Endothelial cell of umbilical vein (primary cell): ENCODE results near the gene CD68. TPM values are rescaled to one million over a fixed set of nuclear protein-coding genes. Genes with fewer than 3 reads are reported as not detected.

Experiments used
- BruUV-seq: library from RNA; stranded (reverse); fragments of 400-500 nt; replicated peaks from 2 replicates; lab custom pipeline; 2021; lab: Mats Ljungman, UMichigan
- CTCF ChIA-PET: fragments of 300-600, 350-600 bp; sonication (Branson Sonifier 250); formaldehyde crosslinking; loops from one replicate; lab custom pipeline; 2021; ENCODE audit warnings: antibody characterized with exemption, inconsistent platforms; lab: Charles Lee
- POLR2A ChIA-PET: fragments of 300-600, 350-600 bp; sonication (Branson Sonifier 250); formaldehyde crosslinking; loops from one replicate; lab custom pipeline; 2021; ENCODE audit warnings: antibody characterized with exemption, inconsistent platforms; lab: Charles Lee
- DNase-seq: peaks from one replicate; pipeline ENCODE4 v3.0.0-alpha.2; 2011; ENCODE audit warnings: low read depth, low spot score
- FAIRE-seq: peaks from 2 replicates; lab custom pipeline; 2011; peaks lifted over from hg19 to GRCh38; lab: Jason Lieb, UNC
- H2AFZ ChIP-seq: 2 replicates; pipeline ENCODE4 v1.6.0; 2012; ENCODE audit warnings: low read depth, low read length, control low read depth, inconsistent platforms
- H3K27ac ChIP-seq: 2 replicates; pipeline ENCODE4 v1.5.1; 2011; ENCODE audit warnings: low read depth, mild to moderate bottlenecking, control low read depth, low read length, moderate library complexity; ENCODE audit not compliant: insufficient read depth
- H3K27me3 ChIP-seq, 2 experiments: 2 replicates each; pipeline versions ENCODE4 v1.6.0 to v1.6.1; 2011; ENCODE audit warnings: low read length in 2 of 2, mixed read lengths in 1 of 2; ENCODE audit not compliant: control insufficient read depth in 2 of 2, insufficient read depth in 2 of 2
- H3K36me3 ChIP-seq, 2 experiments: 2 replicates in 1 of 2; 3 replicates in 1 of 2; pipeline ENCODE4 v1.5.1; 2011; ENCODE audit warnings: low read length in 2 of 2, mild to moderate bottlenecking in 1 of 2, moderate library complexity in 1 of 2; ENCODE audit not compliant: control insufficient read depth in 2 of 2, insufficient read depth in 2 of 2; ENCODE audit errors: extremely low read depth in 1 of 2
- H3K4me1 ChIP-seq: 3 replicates; pipeline ENCODE4 v1.5.1; 2011; ENCODE audit warnings: mild to moderate bottlenecking, low read length; ENCODE audit not compliant: control insufficient read depth, insufficient read depth; ENCODE audit errors: extremely low read depth
- H3K4me2 ChIP-seq: 2 replicates; pipeline ENCODE4 v1.6.1; 2011; ENCODE audit warnings: low read length, control low read depth, mixed read lengths; ENCODE audit not compliant: insufficient read depth
- H3K4me3 ChIP-seq, 3 experiments: fragments of 200-600 bp in 1 of 3; sonication (generic), shearing (Covaris generic) in 1 of 3; replicated peaks in 1 of 3; 2 replicates each; pipeline ENCODE4 v1.5.1; 2011 to 2016; ENCODE audit warnings: control low read depth in 3 of 3, low read length in 3 of 3, mild to moderate bottlenecking in 2 of 3, inconsistent platforms in 1 of 3, low read depth in 1 of 3, moderate library complexity in 1 of 3; ENCODE audit not compliant: insufficient read depth in 1 of 3
- H3K79me2 ChIP-seq: 2 replicates; pipeline ENCODE4 v1.6.0; 2012; ENCODE audit warnings: low read length, inconsistent platforms; ENCODE audit not compliant: control insufficient read depth, insufficient read depth
- H3K9ac ChIP-seq: replicated peaks from 2 replicates; pipeline ENCODE3; 2011; ENCODE audit warnings: low read length, control low read depth; ENCODE audit not compliant: insufficient read depth; ENCODE audit errors: extremely low read depth
- H3K9me1 ChIP-seq: replicated peaks from 3 replicates; pipeline ENCODE4 v1.6.0; 2011; ENCODE audit warnings: mild to moderate bottlenecking, low read length; ENCODE audit not compliant: control insufficient read depth, insufficient read depth; ENCODE audit errors: extremely low read depth
- H3K9me3 ChIP-seq: replicated peaks from 2 replicates; pipeline ENCODE4 v1.5.1; 2012; ENCODE audit warnings: low read length, inconsistent platforms; ENCODE audit not compliant: control insufficient read depth, insufficient read depth
- H4K20me1 ChIP-seq: replicated peaks from 2 replicates; pipeline ENCODE3; 2011; ENCODE audit warnings: mild to moderate bottlenecking, low read length; ENCODE audit not compliant: control insufficient read depth, insufficient read depth; ENCODE audit errors: extremely low read depth
- CTCF ChIP-seq, 2 donors: IDR thresholded peaks; 1 replicate in 1 of 2; 2 replicates in 1 of 2; pipeline ENCODE4 v1.5.1; 2011; ENCODE audit warnings: low read length in 2 of 2, mild to moderate bottlenecking in 2 of 2, moderate library complexity in 2 of 2, control low read depth in 1 of 2, inconsistent platforms in 1 of 2, low read depth in 1 of 2; ENCODE audit not compliant: insufficient read depth in 1 of 2; ENCODE audit errors: extremely low read depth in 1 of 2
- FOS ChIP-seq: IDR thresholded peaks from 2 replicates; pipeline ENCODE4 v1.6.1; 2011; ENCODE audit warnings: mild to moderate bottlenecking, low read length, moderate library complexity, borderline replicate concordance; ENCODE audit not compliant: insufficient read depth
- GATA2 ChIP-seq: IDR thresholded peaks from 2 replicates; pipeline ENCODE4 v1.7.0; 2011; ENCODE audit warnings: low read depth, mild to moderate bottlenecking, moderate library complexity, mixed read lengths, low read length; ENCODE audit not compliant: insufficient read length, insufficient read depth
- POLR2AphosphoS5 ChIP-seq: IDR thresholded peaks from 2 replicates; pipeline ENCODE4 v1.6.1; 2012; ENCODE audit warnings: low read depth, mild to moderate bottlenecking, control low read depth, low read length, moderate library complexity; ENCODE audit not compliant: insufficient read depth
- dilution Hi-C: fragments of 300-500 bp; cut with MboI; formaldehyde crosslinking; loops from one replicate; pipeline ENCODE4 v1.15.0; 2019; ENCODE audit warnings: low sequenced_read_pairs; ENCODE audit not compliant: extremely low pct_ligation_motif_present
- intact Hi-C: fragments of 100-400 bp; cut with micrococcal nuclease; formaldehyde crosslinking; loops from one replicate; pipeline ENCODE4 v1.10.0; 2022
- polyA plus RNA-seq, 4 experiments: library from polyadenylated mRNA; depleted of rRNA in 3 of 4; stranded (reverse) in 3 of 4; unstranded in 1 of 4; fragments of >200 nt; gene quantifications; 2 replicates each; pipeline versions ENCODE4 v1.2.1 to v1.2.3, GENCODE V29; 2011 to 2012; ENCODE audit warnings: missing spikeins in 1 of 4
- total RNA-seq: library from RNA; stranded (reverse); gene quantifications from 2 replicates; pipeline ENCODE4 v1.2.3, GENCODE V29; 2021

Gene CD68
- total and polyA plus RNA-seq, 2 donors (not counting 3 experiments of a cell fraction or from before 2014, with no cell fraction given): 2.9 to 30.8 TPM

- POLR2A ChIA-PET: interaction anchor here (0.6 to 1.9 kb wide), 5 partner anchors 10 to 98 kb away, joined by 3 to 6 read pairs (median 4); partner anchors contain the start of genes CD68 and TP53
- H3K4me1 ChIP-seq: peaks cover 16% of the 10 kb centered on the region
- dilution Hi-C loops (no loop called here), intact Hi-C loops (loop anchor here (1.0 to 2.0 kb wide), 5 partner anchors 17 to 233 kb away; partner anchors contain the start of genes FXR2 and SENP3)
- TF ChIP-seq GATA2 (no peak), POLR2AphosphoS5 (peak; percentile 37), FOS (no peak), CTCF (IDR thresholded peaks at IDR 0.05; ENCODE audit: extremely low read depth in 1 of 2, insufficient read depth in 1 of 2, low read depth in 1 of 2, low read length in 2 of 2) (peak; percentile 94 to 95)
- peak overlapping the region; percentile 19 for H3K4me2 ChIP-seq
- H3K36me3 ChIP-seq: peaks cover 12 to 40% of the 10 kb centered on the region in 2 experiments
- H3K9me1 ChIP-seq: no peaks in the 10 kb centered on the region
- H3K27ac ChIP-seq: no peak overlapping the region
- no TSS peak for BruUV-seq
- no peaks in the 10 kb centered on the region for H3K27me3 ChIP-seq
- H3K79me2 ChIP-seq: peaks cover 14% of the 10 kb centered on the region
- DNase-seq: peak; percentile 78
- no peak overlapping the region for H3K9ac ChIP-seq
- H2AFZ ChIP-seq: no peak overlapping the region
- H3K4me3 ChIP-seq: no peak overlapping the region
- peak; percentile 82 for FAIRE-seq
- H3K9me3 ChIP-seq: no peaks in the 10 kb centered on the region
- H4K20me1 ChIP-seq: no peaks in the 10 kb centered on the region
- CTCF ChIA-PET: interaction anchor here (0.6 to 5.1 kb wide), 39 partner anchors 10 to 544 kb away, joined by 3 to 61 read pairs (median 5); partner anchors contain the start of genes CD68, FXR2, SENP3 and TMEM102
Observed at GRCh38 chr17:7589204-7589868, 9.9 kb downstream of the CD68 start.
